ENCODE measurements around the gene ZNF341.
A peak's percentile ranks its signal among the peaks of the same experiment; 100 is the strongest.

The ZNF341 gene

DNA sequence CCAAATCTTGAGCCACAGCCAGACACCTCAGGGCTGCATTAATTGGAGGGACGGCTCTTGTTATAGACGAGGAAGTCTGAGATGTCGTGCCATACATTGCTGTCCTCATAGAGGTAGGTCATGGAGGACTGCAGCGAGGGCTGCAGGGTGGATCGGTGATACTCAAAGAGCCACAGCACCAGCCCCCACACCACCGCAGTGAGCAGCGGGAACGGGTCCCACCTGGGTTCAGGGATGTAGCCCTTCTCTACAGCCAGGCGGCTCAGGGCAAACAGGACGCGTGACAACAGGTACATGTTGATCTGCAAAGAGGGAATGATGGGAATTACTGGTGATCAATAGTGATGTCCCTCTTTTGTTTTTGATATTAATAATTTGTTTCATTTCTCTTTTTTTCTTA lies 24.1 kb upstream of the ZNF341 start:
- POLR2A ChIA-PET, result no interaction called here
- Histone ChIP-seq H3K9me3 (ENCODE audit: control insufficient read depth, insufficient read depth, low read depth, low read length) (no peaks in the 10 kb centered on the region), H3K27ac (ENCODE audit: extremely low read depth, low read depth, low read length) (no peak overlapping the region), H3K36me3 (ENCODE audit: control insufficient read depth in 2 of 2, insufficient read depth in 1 of 2, low read length in 2 of 2) (no peaks in the 10 kb centered on the region), H3K4me1 (ENCODE audit: control insufficient read depth, insufficient read depth, low read length) (no peaks in the 10 kb centered on the region), H3K4me3 (ENCODE audit: low read depth, low read length) (no peak overlapping the region)
- TF ChIP-seq ZNF239 (tag by site-specific recombination; IDR thresholded peaks at IDR 0.05) (no peak), ZNF404 (tag by site-specific recombination; IDR thresholded peaks at IDR 0.05) (no peak), SCRT2 (tag by site-specific recombination; IDR thresholded peaks at IDR 0.05) (peak; percentile 84)
- CTCF ChIA-PET, result no interaction called here

DNA sequence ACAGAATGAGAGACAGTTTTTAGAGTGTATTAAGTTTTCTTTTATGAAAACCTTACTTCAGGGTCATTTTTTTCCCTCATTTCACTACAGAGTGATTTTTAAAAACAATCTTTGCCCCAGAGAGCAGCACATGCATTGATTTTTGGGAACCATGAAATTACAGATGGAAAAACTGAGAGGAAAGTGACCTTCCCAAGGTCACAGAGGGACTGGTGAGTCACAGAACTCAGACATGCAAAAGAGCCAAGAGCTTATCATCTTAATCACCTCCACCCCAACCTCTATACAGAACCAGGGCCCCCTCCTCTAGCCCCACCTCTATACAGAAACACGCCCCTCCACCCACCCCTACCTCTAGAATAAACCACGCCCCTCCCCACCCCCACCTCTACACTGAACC lies 22.4 kb upstream of the ZNF341 start:
- ChIA-PET POLR2A (interaction anchor here (0.6 kb wide), 1 partner anchor 70 kb away, joined by 5 read pairs; no protein-coding TSS in a partner anchor), CTCF (no interaction called here)
- Histone ChIP-seq H3K4me1 (ENCODE audit: control insufficient read depth, insufficient read depth, low read length) (no peaks in the 10 kb centered on the region), H3K27ac (ENCODE audit: extremely low read depth, low read depth, low read length) (no peak overlapping the region), H3K9me3 (ENCODE audit: control insufficient read depth, insufficient read depth, low read depth, low read length) (no peaks in the 10 kb centered on the region), H3K4me3 (ENCODE audit: low read depth, low read length) (no peak overlapping the region), H3K36me3 (ENCODE audit: control insufficient read depth in 2 of 2, insufficient read depth in 1 of 2, low read length in 2 of 2) (no peaks in the 10 kb centered on the region)
- TF ChIP-seq, protein P1, sequence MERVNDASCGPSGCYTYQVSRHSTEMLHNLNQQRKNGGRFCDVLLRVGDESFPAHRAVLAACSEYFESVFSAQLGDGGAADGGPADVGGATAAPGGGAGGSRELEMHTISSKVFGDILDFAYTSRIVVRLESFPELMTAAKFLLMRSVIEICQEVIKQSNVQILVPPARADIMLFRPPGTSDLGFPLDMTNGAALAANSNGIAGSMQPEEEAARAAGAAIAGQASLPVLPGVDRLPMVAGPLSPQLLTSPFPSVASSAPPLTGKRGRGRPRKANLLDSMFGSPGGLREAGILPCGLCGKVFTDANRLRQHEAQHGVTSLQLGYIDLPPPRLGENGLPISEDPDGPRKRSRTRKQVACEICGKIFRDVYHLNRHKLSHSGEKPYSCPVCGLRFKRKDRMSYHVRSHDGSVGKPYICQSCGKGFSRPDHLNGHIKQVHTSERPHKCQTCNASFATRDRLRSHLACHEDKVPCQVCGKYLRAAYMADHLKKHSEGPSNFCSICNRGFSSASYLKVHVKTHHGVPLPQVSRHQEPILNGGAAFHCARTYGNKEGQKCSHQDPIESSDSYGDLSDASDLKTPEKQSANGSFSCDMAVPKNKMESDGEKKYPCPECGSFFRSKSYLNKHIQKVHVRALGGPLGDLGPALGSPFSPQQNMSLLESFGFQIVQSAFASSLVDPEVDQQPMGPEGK (tag by site-specific recombination; IDR thresholded peaks at IDR 0.05), result no peak
- TF ChIP-seq ZNF48 (tag by site-specific recombination; IDR thresholded peaks at IDR 0.05), result no peak
- TF ChIP-seq SP3 (tag by site-specific recombination; IDR thresholded peaks at IDR 0.05), result no peak
- TF ChIP-seq, protein P2, sequence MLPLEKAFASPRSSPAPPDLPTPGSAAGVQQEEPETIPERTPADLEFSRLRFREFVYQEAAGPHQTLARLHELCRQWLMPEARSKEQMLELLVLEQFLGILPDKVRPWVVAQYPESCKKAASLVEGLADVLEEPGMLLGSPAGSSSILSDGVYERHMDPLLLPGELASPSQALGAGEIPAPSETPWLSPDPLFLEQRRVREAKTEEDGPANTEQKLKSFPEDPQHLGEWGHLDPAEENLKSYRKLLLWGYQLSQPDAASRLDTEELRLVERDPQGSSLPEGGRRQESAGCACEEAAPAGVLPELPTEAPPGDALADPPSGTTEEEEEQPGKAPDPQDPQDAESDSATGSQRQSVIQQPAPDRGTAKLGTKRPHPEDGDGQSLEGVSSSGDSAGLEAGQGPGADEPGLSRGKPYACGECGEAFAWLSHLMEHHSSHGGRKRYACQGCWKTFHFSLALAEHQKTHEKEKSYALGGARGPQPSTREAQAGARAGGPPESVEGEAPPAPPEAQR (tag by site-specific recombination; IDR thresholded peaks at IDR 0.05), result no peak
- no peak for TF ChIP-seq ZNF223 (tag by site-specific recombination; IDR thresholded peaks at IDR 0.05)
- no peak for TF ChIP-seq ZNF37A (tag by site-specific recombination; IDR thresholded peaks at IDR 0.05)
- no peak for TF ChIP-seq ZNF830 (tag by site-specific recombination; IDR thresholded peaks at IDR 0.05; ENCODE audit: low read depth)
- no peak for TF ChIP-seq ZNF670 (tag by site-specific recombination; IDR thresholded peaks at IDR 0.05; ENCODE audit: low read depth)
- no peak for TF ChIP-seq ZNF548 (tag by site-specific recombination; IDR thresholded peaks at IDR 0.05)
- TF ChIP-seq ZNF544 (tag by site-specific recombination; IDR thresholded peaks at IDR 0.05), result no peak
- TF ChIP-seq ZNF23 (tag by site-specific recombination; IDR thresholded peaks at IDR 0.05; ENCODE audit: borderline replicate concordance), result no peak
- no peak for TF ChIP-seq ZNF561 (tag by site-specific recombination; IDR thresholded peaks at IDR 0.05; ENCODE audit: borderline replicate concordance)
- TF ChIP-seq ZNF585B (tag by site-specific recombination; IDR thresholded peaks at IDR 0.05), result no peak
- TF ChIP-seq, protein P3, sequence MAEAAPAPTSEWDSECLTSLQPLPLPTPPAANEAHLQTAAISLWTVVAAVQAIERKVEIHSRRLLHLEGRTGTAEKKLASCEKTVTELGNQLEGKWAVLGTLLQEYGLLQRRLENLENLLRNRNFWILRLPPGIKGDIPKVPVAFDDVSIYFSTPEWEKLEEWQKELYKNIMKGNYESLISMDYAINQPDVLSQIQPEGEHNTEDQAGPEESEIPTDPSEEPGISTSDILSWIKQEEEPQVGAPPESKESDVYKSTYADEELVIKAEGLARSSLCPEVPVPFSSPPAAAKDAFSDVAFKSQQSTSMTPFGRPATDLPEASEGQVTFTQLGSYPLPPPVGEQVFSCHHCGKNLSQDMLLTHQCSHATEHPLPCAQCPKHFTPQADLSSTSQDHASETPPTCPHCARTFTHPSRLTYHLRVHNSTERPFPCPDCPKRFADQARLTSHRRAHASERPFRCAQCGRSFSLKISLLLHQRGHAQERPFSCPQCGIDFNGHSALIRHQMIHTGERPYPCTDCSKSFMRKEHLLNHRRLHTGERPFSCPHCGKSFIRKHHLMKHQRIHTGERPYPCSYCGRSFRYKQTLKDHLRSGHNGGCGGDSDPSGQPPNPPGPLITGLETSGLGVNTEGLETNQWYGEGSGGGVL (tag by site-specific recombination; IDR thresholded peaks at IDR 0.05), result no peak
- TF ChIP-seq, protein P4, sequence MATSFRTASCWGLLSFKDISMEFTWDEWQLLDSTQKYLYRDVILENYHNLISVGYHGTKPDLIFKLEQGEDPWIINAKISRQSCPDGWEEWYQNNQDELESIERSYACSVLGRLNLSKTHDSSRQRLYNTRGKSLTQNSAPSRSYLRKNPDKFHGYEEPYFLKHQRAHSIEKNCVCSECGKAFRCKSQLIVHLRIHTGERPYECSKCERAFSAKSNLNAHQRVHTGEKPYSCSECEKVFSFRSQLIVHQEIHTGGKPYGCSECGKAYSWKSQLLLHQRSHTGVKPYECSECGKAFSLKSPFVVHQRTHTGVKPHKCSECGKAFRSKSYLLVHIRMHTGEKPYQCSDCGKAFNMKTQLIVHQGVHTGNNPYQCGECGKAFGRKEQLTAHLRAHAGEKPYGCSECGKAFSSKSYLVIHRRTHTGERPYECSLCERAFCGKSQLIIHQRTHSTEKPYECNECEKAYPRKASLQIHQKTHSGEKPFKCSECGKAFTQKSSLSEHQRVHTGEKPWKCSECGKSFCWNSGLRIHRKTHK (tag by site-specific recombination; IDR thresholded peaks at IDR 0.05), result no peak
- TF ChIP-seq ZNF660 (tag by site-specific recombination; IDR thresholded peaks at IDR 0.05), result no peak
- no peak for TF ChIP-seq SCRT1 (tag by site-specific recombination; IDR thresholded peaks at IDR 0.05; ENCODE audit: borderline replicate concordance)
- TF ChIP-seq ZNF521 (tag by site-specific recombination; IDR thresholded peaks at IDR 0.05), result no peak

Data from HEK293 (cell line).